ENCODE data around the gene SYNPR.
A peak's percentile ranks its signal among the peaks of the same experiment; 100 is the strongest.

SYNPR gene

DNA sequence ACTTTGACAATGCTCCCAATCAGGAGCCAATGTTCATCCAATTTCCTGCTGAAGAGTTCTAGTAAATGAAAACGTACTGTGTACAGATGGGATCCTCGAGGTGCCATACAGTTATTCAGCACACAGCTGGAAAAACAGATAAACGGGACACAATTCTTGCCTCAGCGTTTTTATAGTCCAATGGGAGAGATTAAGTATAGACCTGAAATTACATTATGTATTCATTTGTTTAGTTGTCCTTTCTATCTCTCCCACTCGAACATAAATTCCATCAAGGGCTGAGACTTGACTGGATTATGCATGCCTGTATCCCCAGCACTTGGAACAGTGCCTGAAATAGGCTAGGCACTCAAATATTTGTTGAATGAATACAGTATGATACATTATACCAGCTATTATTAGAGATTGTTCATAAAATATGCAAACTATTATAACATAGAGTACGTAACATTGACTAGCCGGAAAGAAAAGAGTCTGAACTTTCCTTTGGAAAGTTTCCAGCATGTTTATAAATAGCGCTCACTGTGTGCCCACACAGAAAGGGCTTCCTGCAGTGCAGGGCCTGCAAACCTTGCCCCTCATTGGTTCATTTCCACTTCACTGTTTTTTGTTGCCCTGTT, 346.9 kb downstream of the SYNPR start:
- Histone ChIP-seq H3K27me3 (ENCODE audit: insufficient read depth, low read length, poor library complexity) (no peaks in the 10 kb centered on the region), H3K79me1 (ENCODE audit: low read length) (no peaks in the 10 kb centered on the region), H3K4ac (ENCODE audit: low read depth, low read length) (no peak overlapping the region), H4K8ac (ENCODE audit: low read depth, low read length) (no peak overlapping the region), H2BK120ac (ENCODE audit: low read depth, low read length) (no peak overlapping the region), H3K4me2 (ENCODE audit: low read length) (no peak overlapping the region), H3K18ac (ENCODE audit: low read length) (peak overlapping the region; percentile 5), H2AK5ac (ENCODE audit: low read length) (no peak overlapping the region), H3K9ac (ENCODE audit: low read length) (no peak overlapping the region), H3K79me2 (ENCODE audit: control insufficient read depth, insufficient read depth, low read length) (no peaks in the 10 kb centered on the region), H2BK15ac (replicated peaks; ENCODE audit: low read depth) (no peak overlapping the region), H3K27ac (ENCODE audit: low read depth, low read length) (no peak overlapping the region), H3K56ac (ENCODE audit: low read length) (no peak overlapping the region), H3K4me3 (ENCODE audit: low read length) (no peak overlapping the region), H4K5ac (ENCODE audit: low read length) (no peak overlapping the region), H3K4me1 (ENCODE audit: control insufficient read depth, low read depth, low read length) (peaks cover 8% of the 10 kb centered on the region), H3K23ac (ENCODE audit: low read length) (no peak overlapping the region), H3K36me3 (ENCODE audit: control insufficient read depth, insufficient read depth, low read length) (no peaks in the 10 kb centered on the region), H2BK5ac (ENCODE audit: low read length) (no peak overlapping the region)
- DNase-seq, result no peak
- WGBS (ENCODE audit: extremely low coverage, insufficient coverage, low lambda C conversion rate), result no CpG with 5 or more reads among the region's 8 CpGs

GRCh38 chr3:63631670-63632069, 353.6 kb downstream of the SYNPR start:
- no peak overlapping the region for H3K4me3 ChIP-seq (ENCODE audit: low read length)
- no peak overlapping the region for H2BK120ac ChIP-seq (ENCODE audit: low read depth, low read length)
- peaks cover under 1% of the 10 kb centered on the region for H3K4me1 ChIP-seq (ENCODE audit: control insufficient read depth, low read depth, low read length)
- no peak overlapping the region for H2BK5ac ChIP-seq (ENCODE audit: low read length)
- no peak overlapping the region for H4K8ac ChIP-seq (ENCODE audit: low read depth, low read length)
- H3K56ac ChIP-seq (ENCODE audit: low read length), result no peak overlapping the region
- H2BK15ac ChIP-seq (replicated peaks; ENCODE audit: low read depth), result no peak overlapping the region
- H2AK5ac ChIP-seq (ENCODE audit: low read length), result no peak overlapping the region
- no peaks in the 10 kb centered on the region for H3K36me3 ChIP-seq (ENCODE audit: control insufficient read depth, insufficient read depth, low read length)
- H3K79me2 ChIP-seq (ENCODE audit: control insufficient read depth, insufficient read depth, low read length), result no peaks in the 10 kb centered on the region
- H3K27me3 ChIP-seq (ENCODE audit: insufficient read depth, low read length, poor library complexity), result no peaks in the 10 kb centered on the region
- no peaks in the 10 kb centered on the region for H3K79me1 ChIP-seq (ENCODE audit: low read length)
- no peak overlapping the region for H3K9ac ChIP-seq (ENCODE audit: low read length)
- WGBS (ENCODE audit: extremely low coverage, insufficient coverage, low lambda C conversion rate), result no CpG with 5 or more reads among the region's 4 CpGs
- no peak overlapping the region for H3K27ac ChIP-seq (ENCODE audit: low read depth, low read length)
- no peak overlapping the region for H3K18ac ChIP-seq (ENCODE audit: low read length)
- H3K4me2 ChIP-seq (ENCODE audit: low read length), result no peak overlapping the region
- H4K5ac ChIP-seq (ENCODE audit: low read length), result no peak overlapping the region
- no peak for DNase-seq
- H3K23ac ChIP-seq (ENCODE audit: low read length), result no peak overlapping the region
- H3K4ac ChIP-seq (ENCODE audit: low read depth, low read length), result no peak overlapping the region

DNA sequence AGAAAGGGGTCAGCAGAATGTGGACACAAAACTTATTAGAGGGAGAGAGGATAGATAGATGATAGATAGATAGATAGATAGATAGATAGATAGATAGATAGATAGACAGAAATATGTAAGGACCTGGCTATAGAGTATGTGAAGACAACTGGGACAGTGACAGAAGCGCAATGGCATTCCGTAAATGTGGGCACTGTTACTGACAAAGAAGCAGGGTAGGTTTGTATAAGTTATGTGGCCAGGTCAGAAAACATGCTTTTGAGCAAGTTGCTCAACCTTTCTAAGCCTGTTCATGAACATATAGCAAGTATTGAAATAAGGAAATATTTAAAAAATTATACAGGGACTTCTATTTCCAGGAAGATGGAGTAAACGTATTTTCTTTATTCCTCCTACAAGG, 357.1 kb downstream of the SYNPR start:
- H3K4me3 ChIP-seq (ENCODE audit: low read length), result no peak overlapping the region
- H2BK15ac ChIP-seq (replicated peaks; ENCODE audit: low read depth), result no peak overlapping the region
- H3K9ac ChIP-seq (ENCODE audit: low read length), result no peak overlapping the region
- H3K4ac ChIP-seq (ENCODE audit: low read depth, low read length), result no peak overlapping the region
- H4K5ac ChIP-seq (ENCODE audit: low read length), result no peak overlapping the region
- no peak overlapping the region for H2BK120ac ChIP-seq (ENCODE audit: low read depth, low read length)
- no peaks in the 10 kb centered on the region for H3K4me1 ChIP-seq (ENCODE audit: control insufficient read depth, low read depth, low read length)
- no peak overlapping the region for H2AK5ac ChIP-seq (ENCODE audit: low read length)
- H3K23ac ChIP-seq (ENCODE audit: low read length), result no peak overlapping the region
- no peak overlapping the region for H3K18ac ChIP-seq (ENCODE audit: low read length)
- no peak for DNase-seq
- H3K4me2 ChIP-seq (ENCODE audit: low read length), result no peak overlapping the region
- H3K27ac ChIP-seq (ENCODE audit: low read depth, low read length), result no peak overlapping the region
- no CpG with 5 or more reads among the region's 3 CpGs for WGBS (ENCODE audit: extremely low coverage, insufficient coverage, low lambda C conversion rate)
- H2BK5ac ChIP-seq (ENCODE audit: low read length), result no peak overlapping the region
- H4K8ac ChIP-seq (ENCODE audit: low read depth, low read length), result no peak overlapping the region
- no peaks in the 10 kb centered on the region for H3K36me3 ChIP-seq (ENCODE audit: control insufficient read depth, insufficient read depth, low read length)
- H3K79me2 ChIP-seq (ENCODE audit: control insufficient read depth, insufficient read depth, low read length), result no peaks in the 10 kb centered on the region
- H3K56ac ChIP-seq (ENCODE audit: low read length), result no peak overlapping the region
- no peaks in the 10 kb centered on the region for H3K79me1 ChIP-seq (ENCODE audit: low read length)
- no peaks in the 10 kb centered on the region for H3K27me3 ChIP-seq (ENCODE audit: insufficient read depth, low read length, poor library complexity)

DNA sequence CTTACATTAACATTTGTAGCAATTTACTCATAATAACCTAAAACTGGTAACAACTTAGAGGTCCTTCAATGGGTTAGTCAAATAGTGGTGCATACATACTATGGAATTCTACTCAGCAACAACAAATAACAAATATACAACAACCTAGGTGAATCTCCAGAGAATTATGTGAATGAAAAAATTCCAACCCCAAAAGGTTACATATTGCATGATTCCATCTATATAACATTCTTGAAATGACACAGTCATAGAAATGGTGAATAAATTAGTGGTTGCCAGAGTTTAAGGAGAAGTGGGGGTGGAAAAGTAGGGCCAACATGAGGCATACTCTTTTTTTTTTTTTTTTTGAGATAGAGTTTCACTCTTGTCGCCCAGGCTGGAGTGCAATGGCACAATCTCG, 361.7 kb downstream of the SYNPR start:
- Histone ChIP-seq H3K27me3 (ENCODE audit: insufficient read depth, low read length, poor library complexity) (no peaks in the 10 kb centered on the region), H3K4me2 (ENCODE audit: low read length) (no peak overlapping the region), H3K4me3 (ENCODE audit: low read length) (no peak overlapping the region), H2BK5ac (ENCODE audit: low read length) (no peak overlapping the region), H3K9ac (ENCODE audit: low read length) (no peak overlapping the region), H2BK15ac (replicated peaks; ENCODE audit: low read depth) (no peak overlapping the region), H2AK5ac (ENCODE audit: low read length) (no peak overlapping the region), H4K8ac (ENCODE audit: low read depth, low read length) (no peak overlapping the region), H3K36me3 (ENCODE audit: control insufficient read depth, insufficient read depth, low read length) (no peaks in the 10 kb centered on the region), H3K79me2 (ENCODE audit: control insufficient read depth, insufficient read depth, low read length) (no peaks in the 10 kb centered on the region), H3K27ac (ENCODE audit: low read depth, low read length) (no peak overlapping the region), H4K5ac (ENCODE audit: low read length) (no peak overlapping the region), H3K4ac (ENCODE audit: low read depth, low read length) (no peak overlapping the region), H3K4me1 (ENCODE audit: control insufficient read depth, low read depth, low read length) (peaks cover 3% of the 10 kb centered on the region), H3K56ac (ENCODE audit: low read length) (no peak overlapping the region), H3K79me1 (ENCODE audit: low read length) (no peaks in the 10 kb centered on the region), H2BK120ac (ENCODE audit: low read depth, low read length) (no peak overlapping the region), H3K23ac (ENCODE audit: low read length) (no peak overlapping the region), H3K18ac (ENCODE audit: low read length) (no peak overlapping the region)
- no CpG with 5 or more reads among the region's 2 CpGs for WGBS (ENCODE audit: extremely low coverage, insufficient coverage, low lambda C conversion rate)
- no peak for DNase-seq

- no peak overlapping the region for H2AK5ac ChIP-seq (ENCODE audit: low read length)
- H3K56ac ChIP-seq (ENCODE audit: low read length), result no peak overlapping the region
- no peak overlapping the region for H4K5ac ChIP-seq (ENCODE audit: low read length)
- no peaks in the 10 kb centered on the region for H3K79me1 ChIP-seq (ENCODE audit: low read length)
- no peak overlapping the region for H3K4me2 ChIP-seq (ENCODE audit: low read length)
- H3K36me3 ChIP-seq (ENCODE audit: control insufficient read depth, insufficient read depth, low read length), result no peaks in the 10 kb centered on the region
- H3K4me3 ChIP-seq (ENCODE audit: low read length), result no peak overlapping the region
- no peak overlapping the region for H2BK5ac ChIP-seq (ENCODE audit: low read length)
- H2BK120ac ChIP-seq (ENCODE audit: low read depth, low read length), result no peak overlapping the region
- H2BK15ac ChIP-seq (replicated peaks; ENCODE audit: low read depth), result no peak overlapping the region
- no peak overlapping the region for H3K23ac ChIP-seq (ENCODE audit: low read length)
- no peaks in the 10 kb centered on the region for H3K79me2 ChIP-seq (ENCODE audit: control insufficient read depth, insufficient read depth, low read length)
- no peak overlapping the region for H3K4ac ChIP-seq (ENCODE audit: low read depth, low read length)
- no peak overlapping the region for H3K9ac ChIP-seq (ENCODE audit: low read length)
- no peak overlapping the region for H3K18ac ChIP-seq (ENCODE audit: low read length)
- H3K4me1 ChIP-seq (ENCODE audit: control insufficient read depth, low read depth, low read length), result peaks cover 3% of the 10 kb centered on the region
- DNase-seq, result no peak
- H3K27me3 ChIP-seq (ENCODE audit: insufficient read depth, low read length, poor library complexity), result no peaks in the 10 kb centered on the region
- WGBS (ENCODE audit: extremely low coverage, insufficient coverage, low lambda C conversion rate), result no CpG with 5 or more reads among the region's 1 CpG
- H4K8ac ChIP-seq (ENCODE audit: low read depth, low read length), result no peak overlapping the region
- no peak overlapping the region for H3K27ac ChIP-seq (ENCODE audit: low read depth, low read length)
Observed at GRCh38 chr3:63642488-63642887, 364.4 kb downstream of the SYNPR start.

GRCh38 chr3:63644212-63644797, 366.2 kb downstream of the SYNPR start:
- WGBS (ENCODE audit: extremely low coverage, insufficient coverage, low lambda C conversion rate), result no CpG with 5 or more reads among the region's 5 CpGs
- Histone ChIP-seq H3K4me1 (ENCODE audit: control insufficient read depth, low read depth, low read length) (peaks cover 3% of the 10 kb centered on the region), H3K4me3 (ENCODE audit: low read length) (no peak overlapping the region), H3K27me3 (ENCODE audit: insufficient read depth, low read length, poor library complexity) (no peaks in the 10 kb centered on the region), H3K79me2 (ENCODE audit: control insufficient read depth, insufficient read depth, low read length) (no peaks in the 10 kb centered on the region), H3K4me2 (ENCODE audit: low read length) (no peak overlapping the region), H3K27ac (ENCODE audit: low read depth, low read length) (no peak overlapping the region), H3K23ac (ENCODE audit: low read length) (no peak overlapping the region), H4K8ac (ENCODE audit: low read depth, low read length) (no peak overlapping the region), H2BK5ac (ENCODE audit: low read length) (no peak overlapping the region), H2BK120ac (ENCODE audit: low read depth, low read length) (no peak overlapping the region), H2BK15ac (replicated peaks; ENCODE audit: low read depth) (no peak overlapping the region), H3K9ac (ENCODE audit: low read length) (no peak overlapping the region), H4K5ac (ENCODE audit: low read length) (no peak overlapping the region), H2AK5ac (ENCODE audit: low read length) (no peak overlapping the region), H3K56ac (ENCODE audit: low read length) (no peak overlapping the region), H3K36me3 (ENCODE audit: control insufficient read depth, insufficient read depth, low read length) (no peaks in the 10 kb centered on the region), H3K18ac (ENCODE audit: low read length) (no peak overlapping the region), H3K79me1 (ENCODE audit: low read length) (no peaks in the 10 kb centered on the region), H3K4ac (ENCODE audit: low read depth, low read length) (no peak overlapping the region)
- DNase-seq, result peak; percentile 26
